CD4-positive, CD25-positive, alpha-beta regulatory T cell (primary cell): ENCODE measurements around the gene CES3. TPM values are rescaled to one million over a fixed set of nuclear protein-coding genes. Genes with fewer than 3 reads are reported as not detected.
"Not testable (repeated sequence)": the region's sequence is repeated elsewhere in the genome, so short reads cannot be mapped to it uniquely, and the experiment has no call there.

ENCODE experiments used
- ATAC-seq, 2 donors: fragments of 150-1000 bp; cut with Tn5 transposase; one replicate each; pipeline ENCODE4 v1.10.0; 2021; ENCODE audit warnings: low read depth in 2 of 2, moderate number of reproducible peaks in 2 of 2, moderate library complexity in 1 of 2
- DNase-seq, 3 donors: peaks; one replicate each; pipeline versions ENCODE4 v3.0.0 to v3.0.0-alpha.2; 2012 to 2022; ENCODE audit warnings: mixed read lengths in 1 of 3
- H3K27ac ChIP-seq: one replicate; pipeline ENCODE4 v1.7.0; 2013; ENCODE audit warnings: mild to moderate bottlenecking, low read length; ENCODE audit not compliant: insufficient read depth, poor library complexity, severe bottlenecking
- H3K27me3 ChIP-seq: one replicate; pipeline ENCODE4 v1.7.0; 2013; ENCODE audit warnings: low read length; ENCODE audit not compliant: control insufficient read depth, insufficient read depth
- H3K36me3 ChIP-seq: one replicate; pipeline ENCODE4 v1.7.0; 2013; ENCODE audit warnings: mild to moderate bottlenecking, low read length, moderate library complexity; ENCODE audit not compliant: control insufficient read depth, insufficient read depth
- H3K4me1 ChIP-seq: 2 replicates; pipeline ENCODE4 v1.7.0; 2013; ENCODE audit warnings: mild to moderate bottlenecking, low read length; ENCODE audit not compliant: insufficient read depth, control insufficient read depth, poor library complexity, severe bottlenecking
- H3K4me3 ChIP-seq: one replicate; pipeline ENCODE4 v1.7.0; 2013; ENCODE audit warnings: low read depth, mild to moderate bottlenecking, low read length, moderate library complexity
- H3K9me3 ChIP-seq, 2 experiments: 1 replicate in 1 of 2; 2 replicates in 1 of 2; pipeline ENCODE4 v1.7.0; 2013; ENCODE audit warnings: low read length in 2 of 2, mild to moderate bottlenecking in 1 of 2, moderate library complexity in 1 of 2; ENCODE audit not compliant: control insufficient read depth in 2 of 2
- H3K27ac Mint-ChIP-seq, 3 donors: one replicate each; pipeline ENCODE4 v1.8.0; 2020 to 2022; ENCODE audit warnings: mild to moderate bottlenecking in 3 of 3, mixed read lengths in 3 of 3, moderate library complexity in 2 of 3
- H3K27me3 Mint-ChIP-seq: one replicate; pipeline ENCODE4 v1.8.0; 2022; ENCODE audit warnings: mild to moderate bottlenecking, mixed read lengths
- H3K36me3 Mint-ChIP-seq: one replicate; pipeline ENCODE4 v1.8.0; 2020; ENCODE audit warnings: mixed read lengths
- H3K4me1 Mint-ChIP-seq, 4 donors: one replicate each; pipeline ENCODE4 v1.8.0; 2020 to 2022; ENCODE audit warnings: mixed read lengths in 4 of 4, mild to moderate bottlenecking in 1 of 4
- H3K4me3 Mint-ChIP-seq, 4 donors: one replicate each; pipeline ENCODE4 v1.8.0; 2020 to 2022; ENCODE audit warnings: mild to moderate bottlenecking in 4 of 4, mixed read lengths in 4 of 4, moderate library complexity in 3 of 4
- H3K9me3 Mint-ChIP-seq, 7 donors: one replicate each; pipeline ENCODE4 v1.8.0; 2020 to 2022; ENCODE audit warnings: mixed read lengths in 7 of 7, mild to moderate bottlenecking in 3 of 7, moderate library complexity in 2 of 7
- polyA plus RNA-seq, 4 donors: library from polyadenylated mRNA; unstranded; fragments of 300-500 nt; fragmentation: Illumina TruSeq; gene quantifications; one replicate each; pipeline ENCODE4 v1.2.3, GENCODE V29; 2021
- total RNA-seq: library from RNA; stranded (reverse); gene quantifications from one replicate; pipeline ENCODE4 v1.2.3, GENCODE V29; 2022

The CES3 gene
- total and polyA plus RNA-seq, 5 donors from 2014 or later, result 0.10 to 0.74 (median 0.27) TPM

DNA sequence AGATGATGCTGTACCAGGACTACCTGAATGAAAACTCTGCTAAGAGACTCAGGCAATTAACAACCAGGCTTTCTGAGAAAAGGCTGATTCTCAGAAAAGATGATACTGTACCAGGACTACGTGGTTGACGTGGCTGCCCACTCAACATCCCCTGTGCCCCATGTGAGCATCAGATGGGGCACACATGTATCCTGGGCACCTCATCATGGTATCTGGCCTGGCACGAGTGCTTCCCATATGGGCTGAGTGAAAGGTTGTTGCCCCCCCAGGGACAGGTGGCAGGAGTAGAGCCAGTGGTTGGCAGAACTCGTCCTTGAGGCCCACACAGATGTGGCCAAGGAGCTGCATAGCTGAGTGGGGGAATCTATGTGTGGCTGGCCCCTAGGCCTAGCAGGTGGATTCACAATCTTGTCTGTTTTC is 23.8 kb downstream of the CES3 start:
- H3K36me3 ChIP-seq, result no peaks in the 10 kb centered on the region
- Mint-ChIP-seq H3K27me3 (peaks cover 4% of the 10 kb centered on the region), H3K9me3 (no peaks in the 10 kb centered on the region), H3K27ac (peak overlapping the region; percentile 92 to 98 (median 94)), H3K36me3 (no peaks in the 10 kb centered on the region), H3K4me3 (peak overlapping the region in 2 of 4 donors; percentile 16 to 47), H3K4me1 (peaks cover 12 to 46% (median 28%) of the 10 kb centered on the region in 4 donors)
- peaks cover 19% of the 10 kb centered on the region for H3K4me1 ChIP-seq
- DNase-seq (peak in 1 of 3 donors; percentile 98), ATAC-seq (peak; percentile 94 to 95)
- H3K27ac ChIP-seq, result peak overlapping the region; percentile 62
- no peaks in the 10 kb centered on the region for H3K27me3 ChIP-seq
- no peaks in the 10 kb centered on the region for H3K9me3 ChIP-seq
- peak overlapping the region; percentile 13 for H3K4me3 ChIP-seq

DNA sequence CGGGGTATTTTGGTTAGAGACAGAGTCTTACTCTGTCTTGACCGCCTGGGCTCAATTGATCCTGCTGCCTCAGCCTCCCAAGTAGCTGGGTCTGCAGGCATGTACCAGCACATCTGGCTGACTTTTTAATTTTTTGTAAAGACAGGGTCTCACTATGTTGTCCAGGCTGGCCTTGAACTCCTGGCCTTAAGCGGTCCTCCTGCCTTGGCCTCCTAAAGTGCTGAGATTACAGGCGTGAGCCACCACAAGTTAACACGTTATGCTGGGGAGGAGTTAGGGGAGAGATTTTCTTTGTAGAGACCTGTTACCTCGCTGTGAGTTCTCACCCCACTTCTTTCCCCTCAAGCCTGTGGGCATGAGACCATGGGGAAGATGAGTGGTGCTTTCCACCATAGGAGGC is 25.5 kb downstream of the CES3 start:
- Mint-ChIP-seq H3K27me3 (peaks cover 4% of the 10 kb centered on the region), H3K4me1 (peaks cover 12 to 40% (median 24%) of the 10 kb centered on the region in 4 donors), H3K36me3 (no peaks in the 10 kb centered on the region), H3K4me3 (no peak overlapping the region), H3K9me3 (no peaks in the 10 kb centered on the region), H3K27ac (peak overlapping the region in 2 of 3 donors; percentile 18 to 71)
- Histone ChIP-seq H3K27me3 (no peaks in the 10 kb centered on the region), H3K4me1 (peaks cover 19% of the 10 kb centered on the region), H3K9me3 (no peaks in the 10 kb centered on the region), H3K4me3 (no peak overlapping the region), H3K36me3 (no peaks in the 10 kb centered on the region), H3K27ac (no peak overlapping the region)
- ATAC-seq (no peak), DNase-seq (no peak)

GRCh38 chr16:66988197-66988788 is 27.2 kb downstream of the CES3 start, which contains the start of gene CES4A:
Gene CES4A (plus strand): TSS chr16:66988589. CDS start chr16:66988773, 184 bp downstream.
- Mint-ChIP-seq H3K4me3 (no peak within 1 kb of the TSS), H3K4me1 (peaks cover 12 to 31% (median 19%) of the 10 kb centered on the region in 4 donors), H3K27ac (peak within 1 kb of the TSS in 1 of 3 donors; percentile 20), H3K27me3 (no peaks in the 10 kb centered on the region), H3K36me3 (no peaks in the 10 kb centered on the region), H3K9me3 (no peaks in the 10 kb centered on the region)
- Histone ChIP-seq H3K27me3 (no peaks in the 10 kb centered on the region), H3K4me1 (peaks cover 19% of the 10 kb centered on the region), H3K9me3 (no peaks in the 10 kb centered on the region), H3K36me3 (no peaks in the 10 kb centered on the region), H3K4me3 (no peak within 1 kb of the TSS), H3K27ac (no peak within 1 kb of the TSS)
- ATAC-seq (no peak), DNase-seq (peak in 1 of 3 donors; percentile 44)

DNA sequence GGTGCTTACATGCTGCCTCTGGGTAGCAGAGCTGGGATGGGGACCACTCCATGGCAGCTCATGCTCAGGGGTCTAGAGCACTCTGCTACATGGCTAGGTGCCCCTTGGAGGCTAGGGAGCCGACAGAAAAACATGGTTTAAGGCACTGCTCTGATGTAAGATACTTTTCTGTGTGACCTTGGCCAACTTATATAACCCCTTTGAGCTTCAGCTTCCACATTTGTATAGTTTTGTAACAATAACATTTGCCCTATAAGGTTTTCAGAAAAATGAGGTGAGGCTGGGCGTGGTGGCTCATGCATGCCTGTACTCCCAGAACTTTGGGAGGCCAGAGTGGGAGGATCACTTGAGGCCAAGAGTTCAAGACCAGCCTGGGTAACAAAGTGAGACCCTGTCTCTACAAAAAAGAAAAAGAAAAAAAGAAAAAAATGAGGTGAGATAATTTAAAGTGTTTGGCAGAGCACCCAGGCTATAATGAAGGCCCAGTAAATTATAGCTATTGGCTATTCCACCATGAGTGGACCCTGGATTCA is 30.5 kb downstream of the CES3 start:
- no peaks in the 10 kb centered on the region for H3K9me3 Mint-ChIP-seq
- H3K4me1 ChIP-seq, result no peaks in the 10 kb centered on the region
- H3K4me3 ChIP-seq, result no peak overlapping the region
- peaks cover 0 to 6% (median 2%) of the 10 kb centered on the region in 4 donors for H3K4me1 Mint-ChIP-seq
- peak overlapping the region in 1 of 3 donors; percentile 76 for H3K27ac Mint-ChIP-seq
- H3K27me3 Mint-ChIP-seq, result no peaks in the 10 kb centered on the region
- no peaks in the 10 kb centered on the region for H3K36me3 ChIP-seq
- no peaks in the 10 kb centered on the region for H3K27me3 ChIP-seq
- ATAC-seq (no peak), DNase-seq (no peak)
- no peak overlapping the region for H3K27ac ChIP-seq
- H3K4me3 Mint-ChIP-seq, result no peak overlapping the region
- no peaks in the 10 kb centered on the region for H3K36me3 Mint-ChIP-seq
- H3K9me3 ChIP-seq, result no peaks in the 10 kb centered on the region

DNA sequence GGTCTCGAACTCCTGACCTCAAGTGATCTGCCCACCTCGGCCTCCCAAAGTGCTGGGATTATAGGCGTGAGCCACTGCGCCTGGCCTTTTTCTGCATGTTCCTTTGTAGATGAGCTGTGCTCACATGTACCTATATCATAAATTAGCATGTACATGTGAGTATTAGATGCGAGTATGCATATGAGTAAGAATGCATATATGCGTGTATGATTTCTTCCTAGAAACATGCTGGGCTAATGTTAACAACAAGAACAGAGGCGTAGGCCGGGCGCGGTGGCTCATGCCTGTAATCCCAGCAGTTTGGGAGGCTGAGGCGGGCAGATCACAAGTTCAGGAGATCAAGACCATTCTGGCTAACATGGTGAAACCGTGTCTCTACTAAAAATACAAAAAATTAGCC is 32.5 kb downstream of the CES3 start:
- not testable (repeated sequence) for H3K36me3 Mint-ChIP-seq, H3K9me3 ChIP-seq, H3K4me3 Mint-ChIP-seq, H3K4me1 ChIP-seq, H3K36me3 ChIP-seq, DNase-seq, ATAC-seq, H3K4me1 Mint-ChIP-seq, H3K9me3 Mint-ChIP-seq, H3K27me3 Mint-ChIP-seq, H3K27ac ChIP-seq, H3K4me3 ChIP-seq, H3K27me3 ChIP-seq, H3K27ac Mint-ChIP-seq

DNA sequence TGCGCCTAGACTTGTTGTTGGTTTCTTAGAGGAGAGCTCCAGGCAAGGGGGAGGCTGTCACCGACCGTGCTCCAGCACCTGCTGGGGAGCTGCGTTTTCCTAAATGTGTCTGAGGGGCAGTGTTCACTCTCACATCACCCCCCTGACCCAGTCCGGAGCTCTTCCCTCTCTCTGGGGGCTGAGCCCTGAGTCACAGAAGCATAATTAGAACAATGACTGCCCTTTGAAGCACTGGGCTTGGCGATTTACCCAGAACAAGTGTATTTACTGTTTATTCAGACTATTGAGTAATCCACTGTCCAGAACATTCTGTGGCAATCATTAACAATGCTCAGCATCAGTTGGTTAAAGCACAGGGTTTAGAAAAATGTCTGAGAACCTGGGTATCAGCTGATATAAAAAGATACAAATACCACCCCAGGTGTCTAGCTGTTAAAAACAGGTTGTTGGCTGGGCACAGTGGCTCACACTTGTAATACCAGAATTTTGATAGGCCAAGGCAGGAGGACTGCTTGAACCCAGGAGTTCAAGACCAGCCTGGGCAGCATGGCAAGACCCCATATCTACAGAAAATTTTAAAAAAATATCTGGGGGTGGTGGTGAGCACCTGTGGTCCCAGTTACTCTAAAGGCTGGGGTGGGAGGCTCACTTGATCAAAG is 35.4 kb downstream of the CES3 start:
- no peak overlapping the region for H3K4me3 Mint-ChIP-seq
- ATAC-seq (no peak), DNase-seq (no peak)
- H3K27ac Mint-ChIP-seq, result no peak overlapping the region
- peaks cover 9% of the 10 kb centered on the region for H3K4me1 ChIP-seq
- H3K27me3 ChIP-seq, result no peaks in the 10 kb centered on the region
- H3K36me3 Mint-ChIP-seq, result no peaks in the 10 kb centered on the region
- H3K9me3 Mint-ChIP-seq, result no peaks in the 10 kb centered on the region
- H3K27me3 Mint-ChIP-seq, result no peaks in the 10 kb centered on the region
- H3K4me3 ChIP-seq, result no peak overlapping the region
- H3K9me3 ChIP-seq, result no peaks in the 10 kb centered on the region
- peaks cover 0 to 15% (median 9%) of the 10 kb centered on the region in 4 donors for H3K4me1 Mint-ChIP-seq
- no peaks in the 10 kb centered on the region for H3K36me3 ChIP-seq
- no peak overlapping the region for H3K27ac ChIP-seq

GRCh38 chr16:66996983-66997358 is 35.9 kb downstream of the CES3 start:
- no peak overlapping the region for H3K27ac Mint-ChIP-seq
- peak overlapping the region in 2 of 4 donors; percentile 6 to 47 for H3K4me3 Mint-ChIP-seq
- Histone ChIP-seq H3K27me3 (no peaks in the 10 kb centered on the region), H3K36me3 (no peaks in the 10 kb centered on the region), H3K4me3 (no peak overlapping the region), H3K9me3 (no peaks in the 10 kb centered on the region), H3K27ac (no peak overlapping the region), H3K4me1 (peaks cover 14% of the 10 kb centered on the region)
- ATAC-seq, result no peak
- H3K36me3 Mint-ChIP-seq, result no peaks in the 10 kb centered on the region
- no peaks in the 10 kb centered on the region for H3K27me3 Mint-ChIP-seq
- no peaks in the 10 kb centered on the region for H3K9me3 Mint-ChIP-seq
- no peak for DNase-seq
- H3K4me1 Mint-ChIP-seq, result peaks cover 0 to 20% (median 13%) of the 10 kb centered on the region in 4 donors
